WTC11 (cell line): ENCODE results near the gene MYO15A. TPM values are rescaled to one million over a fixed set of nuclear protein-coding genes. Genes with fewer than 3 reads are reported as not detected.

Experiments used
- ATAC-seq: fragments of 200-7000 bp; cut with Tn5 transposase; 2 replicates; pipeline ENCODE4 v1.10.0; 2021; ENCODE audit warnings: mild to moderate bottlenecking, moderate library complexity
- CTCF ChIA-PET: fragments of 300-600 bp; sonication (Branson Sonifier 250); formaldehyde crosslinking; loops from one replicate; lab custom pipeline; 2021; ENCODE audit warnings: antibody characterized with exemption; lab: Charles Lee
- POLR2A ChIA-PET: fragments of 350-600 bp; sonication (Branson Sonifier 250); formaldehyde crosslinking; loops from one replicate; lab custom pipeline; 2021; ENCODE audit warnings: antibody characterized with exemption; lab: Charles Lee
- DNase-seq: peaks from one replicate; pipeline ENCODE4 v3.0.0; 2021; ENCODE audit warnings: low spot score
- H3K27ac Mint-ChIP-seq: 2 replicates; pipeline ENCODE4 v1.8.0; 2021; ENCODE audit warnings: mixed read lengths
- H3K27me3 Mint-ChIP-seq: 2 replicates; pipeline ENCODE4 v1.8.0; 2021; ENCODE audit warnings: low read depth, mild to moderate bottlenecking, moderate library complexity, mixed read lengths
- H3K36me3 Mint-ChIP-seq: 2 replicates; pipeline ENCODE4 v1.8.0; 2021; ENCODE audit warnings: mixed read lengths
- H3K4me1 Mint-ChIP-seq: 2 replicates; pipeline ENCODE4 v1.8.0; 2022; ENCODE audit warnings: mixed read lengths
- H3K4me3 Mint-ChIP-seq: 2 replicates; pipeline ENCODE4 v1.8.0; 2021; ENCODE audit warnings: mild to moderate bottlenecking, moderate library complexity, mixed read lengths
- H3K9me3 Mint-ChIP-seq: 2 replicates; pipeline ENCODE4 v1.8.0; 2021; ENCODE audit warnings: mixed read lengths
- AFF4 ChIP-seq: sonication (generic); formaldehyde crosslinking; IDR thresholded peaks from 2 replicates; pipeline ENCODE4 v1.8.1; 2023; ENCODE audit warnings: mild to moderate bottlenecking, missing genetic modification reagents, borderline replicate concordance
- ATF2 ChIP-seq: sonication (generic); formaldehyde crosslinking; IDR thresholded peaks from 2 replicates; pipeline ENCODE4 v1.8.1; 2022; ENCODE audit warnings: low read depth, missing genetic modification reagents, borderline replicate concordance
- CBFB ChIP-seq: sonication (generic); formaldehyde crosslinking; IDR thresholded peaks from 2 replicates; pipeline ENCODE4 v1.8.1; 2022; ENCODE audit warnings: mild to moderate bottlenecking, low read depth, missing genetic modification reagents
- CREM ChIP-seq: sonication (generic); formaldehyde crosslinking; IDR thresholded peaks from 2 replicates; pipeline ENCODE4 v1.8.1; 2022; ENCODE audit warnings: mild to moderate bottlenecking, missing genetic modification reagents, moderate library complexity
- E2F4 ChIP-seq: sonication (generic); formaldehyde crosslinking; IDR thresholded peaks from 2 replicates; pipeline ENCODE4 v1.8.1; 2022; ENCODE audit warnings: low read depth, mild to moderate bottlenecking, moderate library complexity, missing genetic modification reagents, borderline replicate concordance
- E2F5 ChIP-seq: sonication (generic); formaldehyde crosslinking; IDR thresholded peaks from 2 replicates; pipeline ENCODE4 v1.8.1; 2022; ENCODE audit warnings: mild to moderate bottlenecking, moderate library complexity, missing genetic modification reagents
- GRHL2 ChIP-seq: fragments of 250-450 bp; sonication (Bioruptor Pico); IDR thresholded peaks from 2 replicates; pipeline ENCODE4 v1.8.0; 2022; ENCODE audit warnings: mild to moderate bottlenecking, moderate library complexity; ENCODE audit not compliant: insufficient replicate concordance, severe bottlenecking
- HMGXB4 ChIP-seq: sonication (generic); formaldehyde crosslinking; IDR thresholded peaks from 2 replicates; pipeline ENCODE4 v1.8.1; 2023; ENCODE audit warnings: mild to moderate bottlenecking, moderate library complexity, missing genetic modification reagents
- IRF1 ChIP-seq: sonication (generic); formaldehyde crosslinking; IDR thresholded peaks from 2 replicates; pipeline ENCODE4 v1.8.0; 2023; ENCODE audit warnings: missing genetic modification reagents
- JAZF1 ChIP-seq: fragments of 250-450 bp; sonication (Bioruptor Pico); IDR thresholded peaks from 2 replicates; pipeline ENCODE4 v1.9.0; 2021; ENCODE audit warnings: moderate library complexity, mild to moderate bottlenecking, inconsistent platforms
- MAX ChIP-seq: sonication (generic); formaldehyde crosslinking; IDR thresholded peaks from 2 replicates; pipeline ENCODE4 v1.8.0; 2022; ENCODE audit warnings: mild to moderate bottlenecking, missing genetic modification reagents
- MXD4 ChIP-seq: fragments of 250-450 bp; sonication (Bioruptor Pico); IDR thresholded peaks from 2 replicates; pipeline ENCODE4 v1.8.0; 2021; ENCODE audit warnings: mild to moderate bottlenecking, moderate library complexity, borderline replicate concordance
- MYBL2 ChIP-seq: sonication (generic); formaldehyde crosslinking; IDR thresholded peaks from 2 replicates; pipeline ENCODE4 v1.8.1; 2023; ENCODE audit warnings: mild to moderate bottlenecking, moderate library complexity, missing genetic modification reagents
- NR3C1 ChIP-seq: sonication (generic); formaldehyde crosslinking; conservative IDR thresholded peaks from 2 replicates; pipeline ENCODE4 v1.8.1; 2023; ENCODE audit warnings: low read depth, mild to moderate bottlenecking, missing genetic modification reagents
- SMAD3 ChIP-seq: sonication (generic); formaldehyde crosslinking; IDR thresholded peaks from 2 replicates; pipeline ENCODE4 v1.8.0; 2022; ENCODE audit warnings: missing genetic modification reagents, mild to moderate bottlenecking, borderline replicate concordance
- SMAD4 ChIP-seq: sonication (generic); formaldehyde crosslinking; IDR thresholded peaks from 2 replicates; pipeline ENCODE4 v1.8.0; 2022; ENCODE audit warnings: mild to moderate bottlenecking, missing genetic modification reagents
- TCF7 ChIP-seq: sonication (generic); formaldehyde crosslinking; IDR thresholded peaks from 2 replicates; pipeline ENCODE4 v1.8.0; 2022; ENCODE audit warnings: mild to moderate bottlenecking, low read depth, missing genetic modification reagents, moderate library complexity
- TEAD1 ChIP-seq: sonication (generic); formaldehyde crosslinking; IDR thresholded peaks from 2 replicates; pipeline ENCODE4 v1.8.0; 2022; ENCODE audit warnings: mild to moderate bottlenecking, missing genetic modification reagents
- TP53 ChIP-seq: sonication (generic); formaldehyde crosslinking; IDR thresholded peaks from 2 replicates; pipeline ENCODE4 v1.8.1; 2023; ENCODE audit warnings: mild to moderate bottlenecking, missing genetic modification reagents
- ZNF263 ChIP-seq: sonication (generic); formaldehyde crosslinking; IDR thresholded peaks from 2 replicates; pipeline ENCODE4 v1.8.1; 2022; ENCODE audit warnings: low read depth, mild to moderate bottlenecking, moderate library complexity, missing genetic modification reagents
- ZNF532 ChIP-seq: fragments of 250-450 bp; sonication (Bioruptor Pico); IDR thresholded peaks from 2 replicates; pipeline ENCODE4 v1.9.0; 2021; ENCODE audit warnings: mild to moderate bottlenecking, borderline replicate concordance
- total RNA-seq: library from RNA; stranded (reverse); gene quantifications from 3 replicates; pipeline ENCODE4 v1.2.3, GENCODE V29; 2021

Gene MYO15A
- total RNA-seq, 1 experiment from 2014 or later: 2.6 TPM

GRCh38 chr17:18148586-18148985 is 40.0 kb downstream of the MYO15A start (continued):
- TF ChIP-seq AFF4 (CRISPR knock-in tag) (no peak), MYBL2 (CRISPR knock-in tag) (no peak), GRHL2 (CRISPR knock-in tag) (no peak), NR3C1 (no peak), CBFB (CRISPR knock-in tag) (no peak)

- no peaks in the 10 kb centered on the region for H3K36me3 Mint-ChIP-seq
- DNase-seq (no peak), ATAC-seq (no peak)
- ChIA-PET POLR2A (no interaction called here), CTCF (interaction anchor here (0.9 to 6.3 kb wide), 2 partner anchors 10 to 73 kb away, joined by 3 to 89 read pairs; no protein-coding TSS in a partner anchor)
- peak overlapping the region; percentile 78; the same call in 1 of the 2 replicates for H3K27ac Mint-ChIP-seq
- no peaks in the 10 kb centered on the region; the same call in 1 of the 2 replicates for H3K27me3 Mint-ChIP-seq
- H3K4me1 Mint-ChIP-seq: peaks cover 10% of the 10 kb centered on the region
- no peak overlapping the region for H3K4me3 Mint-ChIP-seq
- no peaks in the 10 kb centered on the region for H3K9me3 Mint-ChIP-seq
- TF ChIP-seq SMAD4 (CRISPR knock-in tag): no peak
- no peak for TF ChIP-seq E2F4 (CRISPR knock-in tag)
- no peak for TF ChIP-seq CREM (CRISPR knock-in tag)
- TF ChIP-seq ATF2 (CRISPR knock-in tag): no peak
- no peak for TF ChIP-seq HMGXB4 (CRISPR knock-in tag)
- no peak for TF ChIP-seq MAX (CRISPR knock-in tag)
- no peak for TF ChIP-seq JAZF1 (CRISPR knock-in tag)
- no peak for TF ChIP-seq ZNF263
- TF ChIP-seq SMAD3: no peak
- TF ChIP-seq MXD4: no peak
- TF ChIP-seq IRF1 (CRISPR knock-in tag): no peak
- no peak for TF ChIP-seq NR3C1
- no peak for TF ChIP-seq ZNF532 (CRISPR knock-in tag)
- TF ChIP-seq TCF7 (CRISPR knock-in tag): no peak
- TF ChIP-seq E2F5 (CRISPR knock-in tag): no peak
- TF ChIP-seq TEAD1 (CRISPR knock-in tag): no peak
- no peak for TF ChIP-seq TP53 (CRISPR knock-in tag)
- no peak for TF ChIP-seq GRHL2 (CRISPR knock-in tag)
These were observed 42.7 kb downstream of the MYO15A start for GRCh38 chr17:18151290-18151689.
